Loucy (cell line): ENCODE measurements around the gene CDK4.

ENCODE experiments used
- H2AFZ ChIP-seq: fragments of 200-600 bp; sonication (generic); 2 replicates; pipeline ENCODE4 v1.6.0; 2016; ENCODE audit warnings: antibody characterized with exemption, mild to moderate bottlenecking, low read length, moderate library complexity
- H3F3A ChIP-seq: fragments of 200-600 bp; 2 replicates; pipeline ENCODE4 v1.6.0; 2016; ENCODE audit warnings: antibody characterized with exemption, low read depth, mild to moderate bottlenecking
- H3K27me3 ChIP-seq: fragments of 200-600 bp; sonication (generic); 2 replicates; pipeline ENCODE4 v1.6.1; 2014; ENCODE audit warnings: low read length, mild to moderate bottlenecking; ENCODE audit not compliant: insufficient read depth, poor library complexity, severe bottlenecking
- H3K36me3 ChIP-seq: fragments of 200-600 bp; sonication (generic); 2 replicates; pipeline ENCODE4 v1.6.1; 2016; ENCODE audit warnings: low read length; ENCODE audit not compliant: insufficient read depth
- H3K4me1 ChIP-seq: fragments of 200-600 bp; sonication (generic); 2 replicates; pipeline ENCODE4 v1.5.1; 2014; ENCODE audit warnings: low read length, mild to moderate bottlenecking; ENCODE audit not compliant: insufficient read depth, poor library complexity, severe bottlenecking
- H3K4me2 ChIP-seq: fragments of 200-600 bp; sonication (generic); 2 replicates; pipeline ENCODE4 v1.6.0; 2014; ENCODE audit warnings: antibody characterized with exemption, low read length, low read depth, mild to moderate bottlenecking; ENCODE audit not compliant: poor library complexity, severe bottlenecking
- H3K4me3 ChIP-seq: fragments of 200-600 bp; sonication (generic); 2 replicates; pipeline ENCODE4 v1.5.1; 2014; ENCODE audit warnings: low read length, mild to moderate bottlenecking, mixed read lengths; ENCODE audit not compliant: poor library complexity, severe bottlenecking
- H3K79me2 ChIP-seq: fragments of 200-600 bp; sonication (generic); 2 replicates; pipeline ENCODE4 v1.6.1; 2014; ENCODE audit warnings: low read length; ENCODE audit not compliant: insufficient read depth
- H3K9ac ChIP-seq: fragments of 200-600 bp; sonication (generic); 2 replicates; pipeline ENCODE4 v1.6.0; 2014; ENCODE audit warnings: mild to moderate bottlenecking, low read depth, low read length, moderate library complexity; ENCODE audit not compliant: poor library complexity, severe bottlenecking
- H3K9me2 ChIP-seq: fragments of 200-600 bp; sonication (generic); replicated peaks from 2 replicates; pipeline ENCODE4 v1.6.1; 2016; ENCODE audit warnings: low read depth, low read length, mixed read lengths
- H3K9me3 ChIP-seq: fragments of 200-600 bp; sonication (generic); 2 replicates; pipeline ENCODE4 v1.6.1; 2014; ENCODE audit warnings: mild to moderate bottlenecking, antibody characterized with exemption, low read length, low read depth; ENCODE audit not compliant: insufficient read depth
- H4K20me1 ChIP-seq: fragments of 200-600 bp; sonication (generic); 2 replicates; pipeline ENCODE4 v1.6.0; 2014; ENCODE audit warnings: antibody characterized with exemption, low read length, mild to moderate bottlenecking; ENCODE audit not compliant: insufficient read depth, poor library complexity, severe bottlenecking
- EZH2phosphoT487 ChIP-seq: fragments of 200-600 bp; IDR thresholded peaks from 2 replicates; pipeline ENCODE4 v1.6.1; 2018; ENCODE audit warnings: antibody characterized with exemption, mild to moderate bottlenecking, moderate library complexity, borderline replicate concordance
- TF ChIP-seq, protein P1 (sequence below): fragments of 200-600 bp; sonication (generic); conservative IDR thresholded peaks from 2 replicates; pipeline ENCODE4 v1.5.1; 2014; ENCODE audit warnings: mild to moderate bottlenecking, antibody characterized with exemption, low read length

The CDK4 gene

DNA sequence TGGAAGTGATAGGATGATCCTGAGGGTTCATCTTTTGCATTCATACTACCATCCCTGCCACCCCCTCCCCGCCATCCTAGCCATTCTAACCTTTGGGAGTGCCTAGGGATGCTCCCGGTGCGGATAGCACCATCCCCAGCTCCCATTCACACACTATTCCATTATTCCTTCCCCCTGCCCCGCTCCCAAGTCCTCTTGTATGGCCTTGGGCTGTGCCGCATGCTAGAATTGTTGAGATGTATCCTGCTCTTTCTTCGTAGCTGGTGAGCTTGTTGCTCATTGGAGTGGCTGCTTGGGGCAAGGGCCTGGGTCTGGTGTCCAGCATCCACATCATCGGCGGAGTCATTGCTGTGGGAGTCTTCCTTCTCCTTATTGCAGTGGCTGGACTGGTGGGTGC lies 6.6 kb downstream of the CDK4 start:
- H3K9me3 ChIP-seq: no peaks in the 10 kb centered on the region
- H3K4me1 ChIP-seq: peaks cover 19% of the 10 kb centered on the region
- peak overlapping the region; percentile 72 for H3K4me2 ChIP-seq
- no peak overlapping the region for H2AFZ ChIP-seq
- peaks cover 17% of the 10 kb centered on the region for H4K20me1 ChIP-seq
- H3K9me2 ChIP-seq: no peaks in the 10 kb centered on the region
- H3K36me3 ChIP-seq: peaks cover 27% of the 10 kb centered on the region
- TF ChIP-seq, protein P1, sequence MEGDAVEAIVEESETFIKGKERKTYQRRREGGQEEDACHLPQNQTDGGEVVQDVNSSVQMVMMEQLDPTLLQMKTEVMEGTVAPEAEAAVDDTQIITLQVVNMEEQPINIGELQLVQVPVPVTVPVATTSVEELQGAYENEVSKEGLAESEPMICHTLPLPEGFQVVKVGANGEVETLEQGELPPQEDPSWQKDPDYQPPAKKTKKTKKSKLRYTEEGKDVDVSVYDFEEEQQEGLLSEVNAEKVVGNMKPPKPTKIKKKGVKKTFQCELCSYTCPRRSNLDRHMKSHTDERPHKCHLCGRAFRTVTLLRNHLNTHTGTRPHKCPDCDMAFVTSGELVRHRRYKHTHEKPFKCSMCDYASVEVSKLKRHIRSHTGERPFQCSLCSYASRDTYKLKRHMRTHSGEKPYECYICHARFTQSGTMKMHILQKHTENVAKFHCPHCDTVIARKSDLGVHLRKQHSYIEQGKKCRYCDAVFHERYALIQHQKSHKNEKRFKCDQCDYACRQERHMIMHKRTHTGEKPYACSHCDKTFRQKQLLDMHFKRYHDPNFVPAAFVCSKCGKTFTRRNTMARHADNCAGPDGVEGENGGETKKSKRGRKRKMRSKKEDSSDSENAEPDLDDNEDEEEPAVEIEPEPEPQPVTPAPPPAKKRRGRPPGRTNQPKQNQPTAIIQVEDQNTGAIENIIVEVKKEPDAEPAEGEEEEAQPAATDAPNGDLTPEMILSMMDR: no peak
- no peak for TF ChIP-seq EZH2phosphoT487
- peaks cover 37% of the 10 kb centered on the region for H3K79me2 ChIP-seq
- no peaks in the 10 kb centered on the region for H3K27me3 ChIP-seq
- H3F3A ChIP-seq: no peaks in the 10 kb centered on the region; the same call in 1 of the 2 replicates
- peak overlapping the region; percentile 69 for H3K9ac ChIP-seq
- peak overlapping the region; percentile 77 for H3K4me3 ChIP-seq

DNA sequence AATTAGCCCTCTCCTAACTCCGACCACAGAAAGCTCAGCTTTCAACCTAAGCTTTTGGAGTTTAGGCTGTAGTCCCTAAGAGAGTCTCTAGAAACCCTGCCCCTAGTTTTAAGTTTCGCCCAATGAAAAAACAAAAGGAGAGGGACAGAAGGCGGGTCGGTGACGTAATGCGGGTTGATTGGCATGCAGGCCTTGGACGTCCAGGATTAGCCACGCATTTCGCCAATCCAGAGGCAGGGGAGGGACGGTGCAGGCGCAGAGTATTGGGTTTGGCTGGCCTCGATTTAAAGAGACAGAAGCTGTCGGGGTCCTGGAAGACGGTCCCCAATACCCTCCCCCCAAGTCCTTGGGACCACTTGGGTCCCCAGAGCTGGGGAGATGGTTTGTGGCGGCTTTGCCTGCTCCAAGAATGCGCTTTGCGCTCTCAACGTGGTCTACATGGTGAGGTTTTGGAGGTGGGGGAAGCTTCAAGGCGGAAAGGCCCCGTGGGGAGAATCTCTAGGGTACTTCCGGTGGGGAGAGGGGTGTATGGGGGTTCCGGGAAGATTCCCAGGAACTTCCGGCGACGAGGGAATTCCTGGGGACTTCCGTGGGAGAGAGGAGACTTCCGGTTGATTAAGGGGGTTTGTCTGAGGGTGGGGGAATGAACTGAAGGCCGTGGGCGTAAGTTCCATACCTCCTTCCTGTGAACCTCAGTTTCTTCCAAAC lies 7.2 kb downstream of the CDK4 start, which contains the start of gene TSPAN31:
Gene TSPAN31 (plus strand): TSS at position 263 of the 708 bp plus-strand sequence. CDS start 116 bp downstream, at position 379.
- peaks cover 18% of the 10 kb centered on the region for H4K20me1 ChIP-seq
- no peaks in the 10 kb centered on the region for H3K9me2 ChIP-seq

DNA sequence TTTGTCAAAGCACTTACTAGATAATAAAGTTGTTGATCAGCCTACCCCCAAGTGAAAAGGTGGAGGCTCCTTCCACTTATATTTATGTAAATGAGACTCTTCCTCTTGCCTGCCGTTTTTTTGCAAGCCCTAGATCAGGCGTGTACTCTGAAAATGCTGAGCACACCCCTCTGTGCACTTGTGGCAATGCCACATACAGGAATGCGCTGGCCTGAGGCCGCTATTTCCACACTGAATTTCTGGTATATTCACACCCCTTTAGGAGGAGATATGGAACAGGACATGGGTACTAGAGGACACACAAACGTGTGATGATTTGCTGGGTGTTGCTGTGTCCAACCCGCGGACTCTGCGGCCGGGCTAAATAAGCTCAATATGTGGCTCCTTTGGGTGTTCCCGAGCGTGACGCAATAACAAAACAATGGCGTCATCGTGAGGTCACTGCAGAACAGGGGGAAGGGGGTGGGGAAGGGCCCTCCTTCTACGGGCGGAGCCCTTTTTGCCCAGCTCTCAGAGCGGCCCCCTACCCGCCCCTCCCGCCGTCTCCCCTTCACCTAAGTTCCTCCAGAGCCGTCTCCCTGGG lies 7.8 kb downstream of the CDK4 start:
- H2AFZ ChIP-seq: no peak overlapping the region

More for the DNA sequence above, 7.2 kb downstream of the CDK4 start, which contains the start of gene TSPAN31:
- Histone ChIP-seq H2AFZ (no peak within 1 kb of the TSS), H3K4me2 (peak within 1 kb of the TSS; percentile 72), H3K4me1 (peaks cover 20% of the 10 kb centered on the region), H3F3A (no peaks in the 10 kb centered on the region; the same call in 1 of the 2 replicates), H3K79me2 (peaks cover 38% of the 10 kb centered on the region), H3K36me3 (peaks cover 27% of the 10 kb centered on the region), H3K4me3 (peak within 1 kb of the TSS; percentile 77), H3K9me3 (no peaks in the 10 kb centered on the region), H3K9ac (peak within 1 kb of the TSS; percentile 69), H3K27me3 (no peaks in the 10 kb centered on the region)
- TF ChIP-seq, protein P1: no peak
- TF ChIP-seq EZH2phosphoT487: no peak

More for the DNA sequence above, 7.8 kb downstream of the CDK4 start:
- no peaks in the 10 kb centered on the region; the same call in 1 of the 2 replicates for H3F3A ChIP-seq
- peak overlapping the region; percentile 72 for H3K4me2 ChIP-seq
- no peaks in the 10 kb centered on the region for H3K9me2 ChIP-seq
- no peak for TF ChIP-seq EZH2phosphoT487
- TF ChIP-seq, protein P1: no peak
- no peaks in the 10 kb centered on the region for H3K9me3 ChIP-seq
- H3K4me1 ChIP-seq: peaks cover 27% of the 10 kb centered on the region
- peaks cover 26% of the 10 kb centered on the region for H3K36me3 ChIP-seq
- no peaks in the 10 kb centered on the region for H3K27me3 ChIP-seq
- peaks cover 39% of the 10 kb centered on the region for H3K79me2 ChIP-seq
- peak overlapping the region; percentile 69 for H3K9ac ChIP-seq
- peak overlapping the region; percentile 77 for H3K4me3 ChIP-seq
- H4K20me1 ChIP-seq: peaks cover 22% of the 10 kb centered on the region
